Measurements from ENCODE around the gene RPSA.

Gene RPSA

GRCh38 chr3:39398700-39399099, 7.8 kb upstream of the RPSA start:
- Mint-ChIP-seq H3K27me3 (ENCODE audit: low read depth, poor library complexity) (no peaks in the 10 kb centered on the region), H3K4me3 (no peak overlapping the region)
- DNase-seq = no peak

GRCh38 chr3:39401983-39402382, 4.5 kb upstream of the RPSA start:
- no peak for DNase-seq
- H3K4me1 Mint-ChIP-seq = peaks cover 10% of the 10 kb centered on the region
- TF ChIP-seq CTCF (IDR thresholded peaks at IDR 0.05) = no peak
- no peak overlapping the region for H3K4me3 Mint-ChIP-seq
- peaks cover 3% of the 10 kb centered on the region for H3K27me3 Mint-ChIP-seq (ENCODE audit: low read depth, poor library complexity)
- peaks cover 33% of the 10 kb centered on the region for H3K36me3 Mint-ChIP-seq (ENCODE audit: low read depth)
- no peak overlapping the region for H3K27ac Mint-ChIP-seq
- no peaks in the 10 kb centered on the region for H3K9me3 Mint-ChIP-seq

More at GRCh38 chr3:39398700-39399099, 7.8 kb upstream of the RPSA start:
- Mint-ChIP-seq H3K27ac (peak overlapping the region; percentile 45), H3K9me3 (no peaks in the 10 kb centered on the region), H3K36me3 (ENCODE audit: low read depth) (peaks cover 66% of the 10 kb centered on the region), H3K4me1 (no peaks in the 10 kb centered on the region)
- no peak for TF ChIP-seq CTCF (IDR thresholded peaks at IDR 0.05)

- no peak for TF ChIP-seq CTCF (IDR thresholded peaks at IDR 0.05)
- DNase-seq = no peak
- Mint-ChIP-seq H3K4me3 (peak overlapping the region; percentile 95), H3K27ac (no peak overlapping the region), H3K36me3 (ENCODE audit: low read depth) (peaks cover 36% of the 10 kb centered on the region), H3K9me3 (no peaks in the 10 kb centered on the region), H3K27me3 (ENCODE audit: low read depth, poor library complexity) (peaks cover 3% of the 10 kb centered on the region), H3K4me1 (peaks cover 38% of the 10 kb centered on the region)
These were observed 1.4 kb upstream of the RPSA start for GRCh38 chr3:39404943-39405686.

- Mint-ChIP-seq H3K36me3 (ENCODE audit: low read depth) (peaks cover 37% of the 10 kb centered on the region), H3K4me1 (peaks cover 42% of the 10 kb centered on the region), H3K9me3 (no peaks in the 10 kb centered on the region), H3K4me3 (peak overlapping the region; percentile 95), H3K27me3 (ENCODE audit: low read depth, poor library complexity) (peaks cover 3% of the 10 kb centered on the region), H3K27ac (peak overlapping the region; percentile 97)
- DNase-seq = no peak
- TF ChIP-seq CTCF (IDR thresholded peaks at IDR 0.05) = no peak
These were observed 693 bp upstream of the RPSA start for GRCh38 chr3:39405687-39406367.

GRCh38 chr3:39407259-39407629, 724 bp downstream of the RPSA start:
- Mint-ChIP-seq H3K9me3 (no peaks in the 10 kb centered on the region), H3K27ac (peak overlapping the region; percentile 86), H3K4me1 (peaks cover 42% of the 10 kb centered on the region), H3K27me3 (ENCODE audit: low read depth, poor library complexity) (peaks cover 3% of the 10 kb centered on the region), H3K4me3 (peak overlapping the region; percentile 95), H3K36me3 (ENCODE audit: low read depth) (peaks cover 49% of the 10 kb centered on the region)
- TF ChIP-seq CTCF (IDR thresholded peaks at IDR 0.05) = no peak
- DNase-seq = no peak
